HuH-7 (cell line): ENCODE measurements around the gene PTPRN2.
"Not testable (repeated sequence)": the region's sequence is repeated elsewhere in the genome, so short reads cannot be mapped to it uniquely, and the experiment has no call there.

Experiments used
- DNase-seq: peaks from one replicate; pipeline ENCODE4 v3.0.0; 2011; ENCODE audit warnings: low spot score

Gene PTPRN2

GRCh38 chr7:158350166-158350900 lies 237.3 kb downstream of the PTPRN2 start:
- DNase-seq = no peak

- DNase-seq = no peak
Observed at GRCh38 chr7:158348446-158348845, 239.2 kb downstream of the PTPRN2 start.

DNA sequence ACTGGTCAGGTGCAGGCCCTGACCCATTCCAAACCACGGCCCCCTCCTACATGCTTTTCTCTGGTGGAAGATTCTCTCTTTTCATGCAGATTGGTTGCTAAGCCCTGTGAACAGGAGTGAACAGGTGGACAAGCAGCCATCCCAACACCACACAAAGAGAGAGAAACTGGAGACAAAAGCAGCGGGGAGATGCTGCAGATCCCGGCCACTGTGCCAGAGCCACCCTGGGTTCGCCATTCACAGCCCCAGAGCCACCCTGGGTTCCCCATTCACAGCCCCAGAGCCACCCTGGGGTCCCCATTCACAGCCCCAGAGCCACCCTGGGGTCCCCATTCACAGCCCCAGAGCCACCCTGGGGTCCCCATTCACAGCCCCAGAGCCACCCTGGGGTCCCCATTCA lies 239.6 kb downstream of the PTPRN2 start:
- not testable (repeated sequence) for DNase-seq

- no peak for DNase-seq
Observed at GRCh38 chr7:158345731-158346130, 241.9 kb downstream of the PTPRN2 start.

DNA sequence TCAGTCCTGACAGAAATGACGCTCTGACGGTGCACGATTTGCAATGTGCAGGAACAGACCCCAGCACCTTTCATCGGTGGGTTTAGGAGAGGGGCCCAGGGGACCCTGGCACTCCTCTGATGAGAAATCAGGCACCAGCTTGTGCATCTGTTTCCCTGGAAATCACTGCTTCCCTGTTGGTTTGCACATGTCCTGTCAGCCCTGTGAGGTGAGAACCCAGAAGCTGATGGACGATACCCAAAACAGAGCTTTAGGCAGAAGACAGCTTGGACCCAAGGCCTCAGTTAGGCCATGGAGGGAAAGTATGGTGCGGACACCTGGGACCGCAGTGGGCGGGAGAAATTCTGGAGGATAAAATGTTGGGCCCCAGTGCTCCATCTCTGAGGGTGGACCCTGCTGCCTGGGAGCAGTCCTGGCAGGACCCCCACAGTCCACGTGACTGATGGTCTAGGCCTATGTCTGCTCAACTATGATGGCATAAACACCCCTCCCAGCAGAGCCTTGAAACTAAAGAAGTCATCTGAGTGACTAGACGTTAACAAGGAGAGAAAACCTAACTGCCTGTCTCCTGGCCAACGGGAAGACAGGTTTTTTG lies 242.8 kb downstream of the PTPRN2 start:
- DNase-seq = no peak

GRCh38 chr7:158343936-158344455 lies 243.6 kb downstream of the PTPRN2 start:
- no peak for DNase-seq

DNA sequence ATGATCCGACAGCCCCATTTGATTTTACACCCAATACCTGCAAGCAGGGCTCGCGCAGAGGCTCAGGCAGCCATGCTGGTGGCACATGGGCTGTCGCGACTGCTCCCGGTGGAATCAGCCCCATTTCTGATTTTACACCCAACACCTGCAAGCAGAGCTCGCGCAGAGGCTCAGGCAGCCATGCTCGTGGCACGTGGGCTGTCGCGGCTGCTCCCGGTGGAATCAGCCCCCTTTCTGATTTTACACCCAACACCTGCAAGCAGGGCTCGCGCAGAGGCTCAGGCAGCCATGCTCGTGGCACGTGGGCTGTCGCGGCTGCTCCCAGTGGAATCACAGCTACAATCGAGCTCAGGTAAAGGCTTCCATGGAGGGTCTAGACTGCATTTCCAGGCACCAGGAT lies 244.1 kb downstream of the PTPRN2 start:
- no peak for DNase-seq

DNA sequence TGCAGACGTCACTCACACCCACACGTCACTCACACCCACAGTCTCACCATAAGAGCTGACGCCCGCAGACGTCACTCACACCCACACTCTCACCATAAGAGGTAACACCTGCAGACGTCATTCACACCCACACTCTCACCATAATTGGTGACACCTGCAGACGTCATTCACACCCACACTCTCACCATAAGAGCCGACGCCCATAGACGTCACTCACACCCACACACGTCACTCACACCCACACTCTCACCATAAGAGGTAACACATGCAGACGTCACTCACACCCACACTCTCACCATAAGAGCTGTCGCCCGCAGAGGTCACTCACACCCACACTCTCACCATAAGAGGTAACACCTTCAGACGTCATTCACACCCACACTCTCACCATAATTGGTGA lies 246.5 kb downstream of the PTPRN2 start:
- not testable (repeated sequence) for DNase-seq

- DNase-seq = not testable (repeated sequence)
Observed at GRCh38 chr7:158336952-158337351, 250.7 kb downstream of the PTPRN2 start.

GRCh38 chr7:158332516-158332915 lies 255.1 kb downstream of the PTPRN2 start:
- DNase-seq = not testable (repeated sequence)

DNA sequence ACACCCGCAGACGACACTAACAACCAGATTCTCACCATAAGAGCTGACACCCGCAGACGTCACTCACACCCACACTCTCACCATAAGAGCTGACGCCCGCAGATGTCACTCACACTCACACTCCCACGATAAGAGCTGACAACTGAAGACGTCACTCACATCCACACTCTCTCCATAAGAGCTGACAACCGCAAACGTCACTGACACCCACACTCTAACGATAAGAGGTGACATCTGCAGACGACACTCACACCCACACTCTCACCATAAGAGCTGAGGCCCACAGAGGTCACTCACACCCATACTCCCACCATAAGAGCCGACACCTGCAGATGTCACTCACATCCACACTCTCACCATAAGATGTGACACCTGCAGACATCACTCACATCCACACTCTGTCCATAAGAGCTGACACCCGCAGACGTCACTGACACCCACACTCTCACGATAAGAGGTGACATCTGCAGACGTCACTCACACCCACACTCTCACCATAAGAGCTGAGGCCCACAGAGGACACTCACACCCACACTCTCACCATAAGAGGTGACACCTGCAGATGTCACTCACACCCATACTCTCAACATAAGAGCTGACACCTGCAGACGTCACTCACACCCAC lies 255.7 kb downstream of the PTPRN2 start:
- DNase-seq = not testable (repeated sequence)

DNA sequence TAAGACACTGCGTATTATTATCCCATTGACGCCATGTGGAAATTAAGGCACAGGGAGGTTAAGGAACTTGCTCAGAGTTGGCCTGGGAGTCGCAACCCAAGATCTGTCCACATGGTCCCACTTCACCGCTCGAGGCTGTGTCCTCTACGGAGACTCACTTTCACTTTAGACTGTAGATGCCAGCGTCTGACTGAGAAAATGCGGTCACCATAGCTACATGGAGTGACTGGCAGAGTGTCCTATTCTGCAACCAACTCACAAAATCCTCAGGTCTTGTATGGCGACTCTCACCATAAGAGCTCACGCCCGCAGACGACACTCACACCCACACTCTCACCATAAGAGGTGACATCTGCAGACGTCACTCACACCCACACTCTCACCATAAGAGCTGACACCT lies 257.9 kb downstream of the PTPRN2 start:
- DNase-seq = no peak

DNA sequence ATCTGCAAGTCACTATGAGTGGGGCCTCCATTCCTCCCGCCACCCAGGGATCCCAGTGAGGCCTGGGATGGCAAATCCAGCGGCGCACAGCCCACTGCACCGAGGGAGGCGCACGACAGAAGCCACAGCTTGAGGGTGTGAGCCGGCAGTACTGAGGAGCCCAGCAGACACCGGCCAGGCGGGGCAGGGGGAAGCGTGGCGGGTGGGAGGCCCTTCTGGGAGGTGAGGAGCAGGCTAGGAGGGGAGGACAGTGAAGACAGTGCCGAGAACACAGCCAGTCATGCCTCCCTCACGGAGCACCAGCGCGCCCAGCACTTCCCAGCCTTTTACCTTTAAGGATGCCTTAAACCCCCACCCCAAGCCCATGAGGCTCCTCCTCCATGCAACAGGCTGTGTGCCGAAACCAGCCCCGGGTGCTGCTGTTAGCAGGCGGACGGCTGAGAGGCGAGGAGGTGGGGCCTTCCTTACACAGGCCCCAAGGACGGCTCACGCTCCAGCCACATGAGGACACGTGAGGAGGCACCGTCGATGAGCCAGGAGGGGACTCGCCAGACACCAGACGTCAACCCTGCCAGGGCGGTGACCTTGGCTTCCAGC lies 258.5 kb downstream of the PTPRN2 start:
- no peak for DNase-seq

- no peak for DNase-seq
Observed at GRCh38 chr7:158328376-158329013, 259.1 kb downstream of the PTPRN2 start.

GRCh38 chr7:158327571-158328180 lies 259.9 kb downstream of the PTPRN2 start:
- DNase-seq = no peak

- no peak for DNase-seq
Observed at GRCh38 chr7:158327012-158327411, 260.6 kb downstream of the PTPRN2 start.

DNA sequence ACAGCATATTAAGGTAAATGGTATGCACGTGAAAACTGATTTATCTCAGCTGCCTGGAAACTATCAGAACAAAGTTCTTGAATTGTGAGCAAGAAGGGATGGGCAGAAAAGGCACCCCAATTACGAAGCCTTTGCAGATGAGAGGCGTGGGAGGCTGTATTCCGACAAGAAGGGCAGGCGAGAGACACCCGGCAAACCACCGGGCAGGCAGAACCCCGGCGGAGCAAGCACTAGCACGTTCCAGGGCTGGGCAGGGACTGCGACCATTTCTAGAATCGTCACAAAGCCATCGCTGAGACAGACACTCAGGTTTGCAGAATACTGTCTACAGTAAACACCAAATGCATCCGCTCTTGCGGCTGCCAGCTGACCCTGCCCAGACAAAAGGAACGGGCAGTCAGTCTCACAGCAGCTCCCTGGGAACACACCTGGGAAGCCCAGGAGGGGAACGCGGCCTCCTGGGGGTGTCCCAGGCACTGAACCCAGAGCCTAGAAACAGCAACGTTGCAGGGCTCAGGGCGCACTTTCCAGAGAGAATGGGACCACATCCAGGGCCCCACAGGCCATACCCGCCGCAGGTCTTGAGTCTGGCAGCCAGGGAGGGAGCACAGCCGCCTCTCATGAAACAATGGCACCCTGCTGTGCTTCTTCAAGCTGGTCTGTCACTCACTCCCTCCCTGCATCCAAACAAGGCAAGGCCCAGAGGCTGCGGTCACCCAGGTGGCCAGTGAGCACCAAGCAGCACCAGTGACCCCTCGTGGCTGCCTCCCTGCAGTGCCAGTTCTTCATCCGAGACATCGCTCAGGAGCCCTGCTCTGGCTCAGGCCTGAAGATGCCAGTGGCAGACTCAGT lies 261.9 kb downstream of the PTPRN2 start:
- DNase-seq = peak; percentile 62

GRCh38 chr7:158324397-158325360 lies 262.9 kb downstream of the PTPRN2 start:
- no peak for DNase-seq

- no peak for DNase-seq
Observed at GRCh38 chr7:158323741-158324396, 263.8 kb downstream of the PTPRN2 start.
